ENCODE measurements around the gene TMEM79. TPM values are rescaled to one million over a fixed set of nuclear protein-coding genes. Genes with fewer than 3 reads are reported as not detected.
"Not testable (repeated sequence)": the region's sequence is repeated elsewhere in the genome, so short reads cannot be mapped to it uniquely, and the experiment has no call there.

The TMEM79 gene
- total RNA-seq, 1 donor from 2014 or later = 0.79 TPM

DNA sequence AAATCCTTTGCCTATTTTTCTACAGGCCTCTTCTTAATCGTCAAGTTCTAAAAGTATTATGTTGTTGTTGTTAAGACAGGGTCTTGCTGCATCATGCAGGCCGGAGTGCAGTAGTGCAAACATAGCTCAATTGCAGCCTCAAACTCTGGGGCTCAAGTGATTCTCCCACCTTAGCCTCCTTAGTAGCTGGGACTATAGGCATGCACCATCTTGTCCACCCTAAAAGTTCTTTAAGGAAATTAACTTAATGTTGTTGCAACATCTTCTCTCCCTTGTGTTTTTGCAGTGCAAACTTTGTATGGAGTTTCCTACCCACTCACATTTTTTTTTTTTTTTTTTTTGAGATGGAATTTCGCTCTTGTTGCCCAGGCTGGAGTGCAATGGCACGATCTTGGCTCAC, 19.1 kb downstream of the TMEM79 start:
- no peak for DNase-seq (ENCODE audit: low read depth in 2 of 2)

DNA sequence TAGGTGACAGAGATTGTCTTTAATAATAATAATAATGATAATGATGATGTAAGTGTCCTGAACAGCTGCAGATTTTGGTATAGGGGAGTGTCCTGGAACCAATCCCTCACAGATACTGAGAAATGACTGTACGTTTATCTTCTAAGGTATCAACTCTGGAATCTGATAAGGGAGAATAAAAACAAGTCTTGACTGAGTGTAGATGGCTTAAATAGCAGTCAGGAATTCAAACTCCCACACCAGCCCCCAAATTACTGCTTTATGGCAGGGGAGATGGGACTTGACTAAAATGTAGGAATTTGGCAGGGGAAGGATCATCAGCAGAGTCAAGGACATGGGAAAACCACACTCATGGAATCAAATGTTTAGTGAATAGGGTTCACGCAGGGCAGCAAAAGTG, 21.1 kb downstream of the TMEM79 start:
- DNase-seq (ENCODE audit: low read depth in 2 of 2) = no peak

DNA sequence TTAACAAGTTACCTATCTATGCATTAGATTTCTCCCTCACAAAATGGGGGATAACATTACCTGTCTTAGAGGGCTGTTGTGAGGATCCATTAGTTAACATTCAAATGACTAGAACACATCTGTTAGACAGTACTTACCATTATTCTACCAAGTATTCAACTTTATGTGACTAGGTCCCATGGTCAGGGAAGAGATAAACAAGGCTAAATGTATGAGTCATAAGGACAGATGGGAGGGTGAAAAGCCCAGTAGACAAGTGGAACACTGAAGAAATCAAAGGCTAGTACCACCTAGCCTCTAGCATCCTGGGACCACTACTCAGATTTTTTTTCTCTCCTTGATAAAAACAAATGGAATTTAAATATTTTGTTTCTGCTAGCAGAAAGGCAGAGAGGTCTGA, 24.0 kb downstream of the TMEM79 start:
- DNase-seq (ENCODE audit: low read depth in 2 of 2) = peak in 1 of 2 donors; percentile 46

DNA sequence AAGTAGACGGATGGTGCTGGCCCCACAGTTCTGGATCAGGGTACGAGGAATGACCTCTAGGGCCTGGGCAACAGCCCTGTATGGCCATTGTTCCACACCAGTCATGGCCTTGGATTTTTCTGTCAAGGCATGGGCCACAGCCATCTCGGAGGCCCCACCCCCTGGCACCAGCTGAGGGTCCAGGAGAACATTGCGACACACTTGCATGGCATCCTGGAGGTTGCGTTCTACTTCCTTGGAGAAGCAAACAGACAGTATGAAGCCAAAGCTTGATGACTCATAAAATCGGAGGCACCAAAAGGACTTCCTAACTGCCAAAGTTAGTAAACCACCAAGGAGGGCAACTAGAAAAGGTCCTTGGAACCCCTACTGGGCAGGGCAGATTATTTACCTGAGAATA, 26.8 kb downstream of the TMEM79 start:
- DNase-seq (ENCODE audit: low read depth in 2 of 2) = peak in 1 of 2 donors; percentile 26

DNA sequence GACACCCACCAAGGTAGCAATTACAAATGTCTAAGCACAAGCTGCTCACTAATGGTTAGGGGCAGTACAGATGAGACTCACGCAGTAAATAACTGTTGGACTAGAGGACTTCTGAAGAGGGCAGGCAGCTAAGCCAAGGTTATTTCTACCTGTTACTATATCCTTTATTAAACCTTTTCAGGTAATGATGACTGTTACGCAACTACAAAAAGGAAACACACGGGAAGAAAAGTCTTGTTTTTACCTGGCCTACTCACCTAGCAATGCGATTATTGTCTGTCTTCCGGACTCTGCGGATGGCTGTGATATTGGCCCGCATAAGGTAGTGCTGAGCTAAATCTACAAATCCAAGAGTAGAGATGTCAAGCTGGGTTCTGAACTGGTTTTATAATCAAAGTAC, 32.8 kb downstream of the TMEM79 start:
- DNase-seq (ENCODE audit: low read depth in 2 of 2) = no peak

DNA sequence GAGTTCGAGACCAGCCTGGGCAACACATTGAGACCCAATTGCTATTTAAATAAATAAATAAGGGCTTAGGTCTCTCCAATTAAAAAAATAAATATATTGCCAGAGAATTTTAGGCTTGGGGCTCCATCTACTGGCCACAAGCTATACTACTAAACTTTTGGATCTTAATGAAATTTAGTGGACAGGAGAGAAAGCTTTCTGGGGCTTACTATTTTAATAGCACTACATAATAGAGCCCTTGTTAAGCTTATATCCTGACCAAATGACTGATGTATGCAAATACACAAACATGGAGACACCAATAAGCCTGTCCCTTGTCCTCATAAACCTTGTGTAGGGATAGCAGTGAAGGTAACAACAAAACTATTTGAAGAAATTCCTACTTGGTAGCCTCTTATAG, 35.5 kb downstream of the TMEM79 start:
- peak; percentile 36 to 54 for DNase-seq (ENCODE audit: low read depth in 2 of 2)

DNA sequence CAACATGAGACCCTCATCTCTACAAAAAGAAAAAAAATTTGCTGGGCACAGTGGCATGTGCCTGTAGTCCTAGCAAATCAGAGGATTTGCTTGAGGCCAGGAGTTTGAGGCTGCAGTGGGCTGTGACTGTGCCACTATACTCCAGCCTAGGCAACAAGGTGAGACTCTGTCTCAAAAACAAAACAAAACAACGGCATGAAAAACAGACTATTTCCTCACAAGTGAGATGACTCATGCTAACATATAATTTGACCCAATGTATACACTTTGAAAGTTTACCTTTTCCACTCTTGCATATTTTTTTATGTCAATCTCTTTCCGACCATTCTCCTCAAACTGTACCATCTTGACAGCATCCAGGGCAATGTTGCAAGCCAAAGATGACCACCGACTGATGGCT, 36.4 kb downstream of the TMEM79 start:
- no peak for DNase-seq (ENCODE audit: low read depth in 2 of 2)

DNA sequence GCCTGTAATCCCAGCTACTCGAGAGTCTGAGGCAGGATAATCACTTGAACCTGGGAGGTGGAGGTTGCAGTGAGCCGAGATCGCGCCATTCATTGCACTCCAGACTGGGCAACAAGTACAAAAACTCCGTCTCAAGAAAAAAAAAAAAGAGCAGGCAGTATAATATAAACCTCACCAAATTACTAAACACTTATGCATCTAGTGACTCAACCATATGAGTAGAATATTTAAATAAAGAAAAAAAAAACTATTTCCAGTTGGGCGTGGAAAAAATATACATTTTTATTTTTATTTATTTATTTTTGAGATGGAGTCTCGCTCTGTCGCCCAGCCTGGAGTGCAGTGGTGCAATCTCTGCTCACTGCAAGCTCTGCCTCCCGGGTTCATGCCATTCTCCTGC, 39.1 kb downstream of the TMEM79 start:
- not testable (repeated sequence) for DNase-seq (ENCODE audit: low read depth in 2 of 2)

DNA sequence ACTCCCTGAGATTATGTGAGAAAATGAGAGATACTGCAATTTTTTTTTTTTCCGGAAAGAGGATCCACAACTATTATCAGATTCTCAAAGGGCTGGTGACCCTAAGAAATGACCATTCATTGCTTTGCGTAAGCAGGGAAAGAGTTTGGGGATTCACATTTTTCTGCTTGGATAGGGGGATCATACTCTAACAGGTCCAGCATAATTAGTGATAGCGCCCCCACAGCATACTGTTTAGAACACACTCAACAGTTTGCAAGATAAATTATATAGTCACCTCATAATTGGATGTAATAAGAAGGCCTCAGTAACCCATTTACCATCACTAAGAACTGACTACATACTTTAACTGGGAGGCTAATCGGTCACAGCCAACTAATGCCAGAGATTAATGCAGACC, 52.1 kb downstream of the TMEM79 start:
- DNase-seq (ENCODE audit: low read depth in 2 of 2) = peak; percentile 33 to 34

DNA sequence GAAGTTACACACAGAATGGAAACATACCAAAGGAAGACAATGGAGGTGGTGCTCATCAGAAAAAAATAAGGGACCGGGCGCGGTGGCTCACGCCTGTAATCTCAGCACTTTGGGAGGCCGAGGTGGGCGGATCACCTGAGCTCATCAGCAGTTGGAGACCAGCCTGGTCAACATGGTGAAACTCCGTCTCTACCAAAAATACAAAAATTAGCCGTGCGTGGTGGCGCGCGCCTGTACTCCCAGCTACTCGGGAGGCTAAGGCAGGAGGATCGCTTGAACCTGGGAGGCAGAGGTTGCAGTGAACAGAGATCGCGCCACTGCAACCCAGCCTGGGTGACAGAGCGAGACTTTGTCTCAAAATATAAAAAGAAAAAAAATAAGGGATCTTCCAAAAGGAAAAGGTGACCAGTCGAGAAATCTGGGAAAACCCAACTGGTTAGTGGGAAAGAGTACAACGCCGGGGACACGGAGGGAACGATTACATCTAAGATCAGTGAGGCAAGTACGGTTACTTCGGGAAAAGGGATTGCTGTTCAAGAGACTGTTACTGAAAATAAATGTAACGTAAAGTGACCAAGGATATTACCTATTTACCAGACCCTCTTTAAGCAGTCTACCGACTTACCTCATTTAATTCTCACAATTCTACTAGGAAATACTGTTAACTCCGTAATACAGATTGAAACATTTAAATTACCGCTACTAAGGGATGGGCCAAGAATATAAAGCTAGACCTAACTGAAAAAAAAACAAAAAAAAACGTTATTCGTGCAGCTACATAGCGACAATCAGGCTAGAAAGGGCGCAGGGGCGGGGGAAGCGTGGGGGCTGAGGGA, 53.1 kb downstream of the TMEM79 start:
- DNase-seq (ENCODE audit: low read depth in 2 of 2) = peak; percentile 14

DNA sequence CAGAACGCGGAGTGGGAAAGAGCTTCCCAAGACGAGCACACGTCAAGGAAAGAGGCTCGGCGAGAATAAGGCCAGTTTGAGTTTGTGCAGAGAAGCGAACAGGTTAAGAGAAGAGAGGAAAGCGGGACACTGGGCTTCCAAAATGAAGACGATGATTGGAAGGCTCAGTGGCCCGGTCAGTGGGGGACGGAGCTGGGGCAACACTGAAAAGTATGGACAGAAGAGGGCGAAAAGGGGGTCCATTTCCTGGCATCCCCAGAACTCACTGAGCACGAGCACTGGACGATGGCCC, 53.7 kb downstream of the TMEM79 start:
- DNase-seq (ENCODE audit: low read depth in 2 of 2) = no peak

DNA sequence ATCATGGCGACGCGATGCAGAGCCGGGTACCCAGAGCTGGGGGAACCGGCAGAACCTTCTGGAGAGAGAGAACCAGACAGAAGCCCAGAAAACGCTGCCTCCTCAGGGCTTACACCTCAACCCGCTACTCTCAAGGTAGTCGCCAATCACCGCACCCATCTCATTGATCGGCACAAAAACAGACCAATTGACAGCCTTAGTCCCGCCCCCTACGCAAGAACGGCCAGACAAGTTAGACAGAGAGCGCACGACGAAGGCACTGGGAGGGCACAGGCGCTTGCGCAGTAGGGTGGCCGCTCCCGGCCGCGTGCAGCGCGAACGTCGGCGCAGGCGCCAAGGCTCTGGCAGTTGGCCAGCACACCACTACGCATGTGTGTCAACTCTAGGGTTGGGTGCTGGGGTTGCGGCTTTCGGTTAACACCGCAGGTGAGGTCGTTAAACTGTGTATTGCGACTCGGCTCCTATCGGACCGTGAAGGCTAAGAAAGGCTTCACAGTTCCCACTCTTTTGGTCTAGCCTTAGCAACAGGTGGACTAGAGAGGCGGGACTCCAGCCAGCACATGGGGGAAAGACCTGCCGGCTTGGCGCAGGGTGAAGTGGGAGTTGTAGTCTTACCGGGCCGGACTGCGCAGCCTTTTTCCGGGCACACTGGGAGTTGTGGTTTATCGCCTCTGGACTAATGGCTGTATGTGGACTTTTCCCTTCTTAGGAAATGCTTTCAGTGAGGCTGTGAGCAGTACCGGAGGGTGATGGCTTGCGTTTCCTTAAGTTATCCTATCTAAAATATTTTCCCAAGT, 54.3 kb downstream of the TMEM79 start, which contains the start of the genes CCT3 and TSACC:
TSS of gene CCT3 (minus strand) at position 113 of the 797 bp plus-strand sequence. CDS start at position 5, 108 bp downstream.
TSS of gene TSACC (plus strand) at position 347 of the 797 bp plus-strand sequence. CDS start 1,232 bp downstream, outside the sequence.
- DNase-seq (ENCODE audit: low read depth in 2 of 2) = peak; percentile 100

Other genes starting within 250 kb of the TMEM79 start
- 9.8 and 12.1 TPM in 2 replicates for gene UBQLN4, start 230.5 kb upstream of the TMEM79 start, total RNA-seq
- gene LAMTOR2, start 229.5 kb upstream of the TMEM79 start, total RNA-seq = 98.6 and 101 TPM in 2 replicates
- gene RAB25, start 223.2 kb upstream of the TMEM79 start, total RNA-seq = not detected in 2 replicates
- 3.4 and 4.8 TPM in 2 replicates for gene MEX3A, start 201.9 kb upstream of the TMEM79 start, total RNA-seq
- gene LMNA, start 169.6 kb upstream of the TMEM79 start, total RNA-seq = 187 and 399 TPM in 2 replicates
- gene SEMA4A, start 130.7 kb upstream of the TMEM79 start, total RNA-seq = 0.20 and 0.44 TPM in 2 replicates
- gene SLC25A44, start 90.2 kb upstream of the TMEM79 start, total RNA-seq = 7.0 and 9.3 TPM in 2 replicates
- 39.9 and 45.8 TPM in 2 replicates for gene PMF1, start 71.3 kb upstream of the TMEM79 start, total RNA-seq
- gene BGLAP, start 42.1 kb upstream of the TMEM79 start, total RNA-seq = under 0.01 and 0.20 TPM in 2 replicates
- gene PAQR6, start 36.3 kb upstream of the TMEM79 start, total RNA-seq = 0.22 and 0.60 TPM in 2 replicates
- gene SMG5, start 1.5 kb upstream of the TMEM79 start, total RNA-seq = 29.9 and 53.2 TPM in 2 replicates
- 38.3 and 56.4 TPM in 2 replicates for gene GLMP, start 11.4 kb downstream of the TMEM79 start, total RNA-seq
- 0.20 TPM in 1 of 2 replicates, not detected in the other for gene VHLL, start 15.0 kb downstream of the TMEM79 start, total RNA-seq
- gene CCT3, start 54.0 kb downstream of the TMEM79 start, total RNA-seq = 374 and 548 TPM in 2 replicates
- 0.22 TPM in 1 of 2 replicates, not detected in the other for gene TSACC, start 54.2 kb downstream of the TMEM79 start, total RNA-seq
- gene RHBG, start 84.9 kb downstream of the TMEM79 start, total RNA-seq = not detected in 2 replicates
- gene MEF2D, start 216.4 kb downstream of the TMEM79 start, total RNA-seq = 3.7 and 4.4 TPM in 2 replicates

All from lung microvascular endothelial cell (primary cell).